Measurements from ENCODE around the gene CFAP126. TPM values are rescaled to one million over a fixed set of nuclear protein-coding genes. Genes with fewer than 3 reads are reported as not detected.

Gene CFAP126
- total and polyA plus RNA-seq, 2 of the 13 experiments (the other 11 are each of a cell fraction or from before 2014, with no cell fraction given) = not detected

- H3K4me3 ChIP-seq (replicated peaks in 1 of 3; ENCODE audit: insufficient read depth in 1 of 3, low read depth in 2 of 3, low read length in 3 of 3) = no peak overlapping the region
These were observed 14.7 kb upstream of the CFAP126 start for GRCh38 chr1:161382214-161383019.

More at GRCh38 chr1:161382214-161383019, 14.7 kb upstream of the CFAP126 start:
- in situ Hi-C loops (cut with HindIII; ENCODE audit: extremely low pct_ligation_motif_present, low pct_unique_long_range_greater_than_20kb) (loop anchor here (5.0 to 10.0 kb wide), 2 partner anchors 158 to 185 kb away; partner anchors contain the start of genes ADAMTS4, APOA2 and TOMM40L), intact Hi-C loops (cut with micrococcal nuclease; ENCODE audit: unreplicated experiment) (loop anchor here (1.0 kb wide), 2 partner anchors 155 to 190 kb away; no protein-coding TSS in a partner anchor)
- CTCF ChIA-PET (ENCODE audit: low intra/inter-chr PET ratio, low total read pairs) = interaction anchor here (0.7 to 2.0 kb wide), 6 partner anchors 14 to 202 kb away, joined by 3 to 15 read pairs (median 5); partner anchors contain the start of gene CFAP126
- BruUV-seq (replicated peaks) = no TSS peak
- no peaks in the 10 kb centered on the region for H3K27me3 ChIP-seq (ENCODE audit: control insufficient read depth in 1 of 2, insufficient read depth in 2 of 2, low read length in 2 of 2)
- FAIRE-seq = peak; percentile 46
- H3K4me1 ChIP-seq (ENCODE audit: insufficient read depth, low read length) = peaks cover 25% of the 10 kb centered on the region
- no peak overlapping the region for H3K27ac ChIP-seq (ENCODE audit: extremely low read length, insufficient read depth, low read length)
- DNase-seq (ENCODE audit: low spot score) = peak; percentile 48
- no peaks in the 10 kb centered on the region for H3K36me3 ChIP-seq (replicated peaks in 1 of 2; ENCODE audit: control insufficient read depth in 1 of 2, insufficient read depth in 2 of 2, low read length in 2 of 2)
- no peak overlapping the region for H2AFZ ChIP-seq (ENCODE audit: low read length)
- H4K20me1 ChIP-seq (ENCODE audit: insufficient read depth, low read length) = no peaks in the 10 kb centered on the region
- no peak overlapping the region for H3K9ac ChIP-seq (ENCODE audit: insufficient read depth, low read depth, low read length)
- H3K4me2 ChIP-seq (ENCODE audit: low read depth, low read length) = no peak overlapping the region
- no peaks in the 10 kb centered on the region for H3K9me3 ChIP-seq (ENCODE audit: low read length)
- WGBS (ENCODE audit: low lambda C conversion rate) = 26% methylated on average over 3 of the region's 4 CpGs
- POLR2A ChIA-PET = no interaction called here
- TF ChIP-seq ZNF33A (CRISPR knock-in tag; IDR thresholded peaks at IDR 0.05; ENCODE audit: borderline replicate concordance) (no peak), ZNF205 (CRISPR knock-in tag; IDR thresholded peaks at IDR 0.05) (no peak), RAD21 (CRISPR knock-in tag; IDR thresholded peaks at IDR 0.05) (peak; percentile 52; the same call in 1 of the 2 replicates), LRRFIP1 (CRISPR knock-in tag; conservative IDR thresholded peaks at IDR 0.05) (no peak), STAG1 (CRISPR knock-in tag; IDR thresholded peaks at IDR 0.05) (peak; percentile 84), SMC3 (IDR thresholded peaks at IDR 0.05; ENCODE audit: low read length) (peak; percentile 73), TGIF2 (CRISPR knock-in tag; IDR thresholded peaks at IDR 0.05) (no peak)
- TF ChIP-seq, protein P1, sequence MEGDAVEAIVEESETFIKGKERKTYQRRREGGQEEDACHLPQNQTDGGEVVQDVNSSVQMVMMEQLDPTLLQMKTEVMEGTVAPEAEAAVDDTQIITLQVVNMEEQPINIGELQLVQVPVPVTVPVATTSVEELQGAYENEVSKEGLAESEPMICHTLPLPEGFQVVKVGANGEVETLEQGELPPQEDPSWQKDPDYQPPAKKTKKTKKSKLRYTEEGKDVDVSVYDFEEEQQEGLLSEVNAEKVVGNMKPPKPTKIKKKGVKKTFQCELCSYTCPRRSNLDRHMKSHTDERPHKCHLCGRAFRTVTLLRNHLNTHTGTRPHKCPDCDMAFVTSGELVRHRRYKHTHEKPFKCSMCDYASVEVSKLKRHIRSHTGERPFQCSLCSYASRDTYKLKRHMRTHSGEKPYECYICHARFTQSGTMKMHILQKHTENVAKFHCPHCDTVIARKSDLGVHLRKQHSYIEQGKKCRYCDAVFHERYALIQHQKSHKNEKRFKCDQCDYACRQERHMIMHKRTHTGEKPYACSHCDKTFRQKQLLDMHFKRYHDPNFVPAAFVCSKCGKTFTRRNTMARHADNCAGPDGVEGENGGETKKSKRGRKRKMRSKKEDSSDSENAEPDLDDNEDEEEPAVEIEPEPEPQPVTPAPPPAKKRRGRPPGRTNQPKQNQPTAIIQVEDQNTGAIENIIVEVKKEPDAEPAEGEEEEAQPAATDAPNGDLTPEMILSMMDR (CRISPR knock-in tag; IDR thresholded peaks at IDR 0.05) = peak; percentile 69
- no peaks in the 10 kb centered on the region for H3K79me2 ChIP-seq (ENCODE audit: insufficient read depth, low read length)
- ATAC-seq = peak; percentile 83

Data from HepG2 (cell line).